AG20443 (cell line): ENCODE results near the gene PAK2.
"Not testable (repeated sequence)": the region's sequence is repeated elsewhere in the genome, so short reads cannot be mapped to it uniquely, and the experiment has no call there.

Experiments used
- DNase-seq: peaks from one replicate; pipeline ENCODE4 v3.0.0; 2012; ENCODE audit warnings: low spot score, mixed read lengths

Gene PAK2

DNA sequence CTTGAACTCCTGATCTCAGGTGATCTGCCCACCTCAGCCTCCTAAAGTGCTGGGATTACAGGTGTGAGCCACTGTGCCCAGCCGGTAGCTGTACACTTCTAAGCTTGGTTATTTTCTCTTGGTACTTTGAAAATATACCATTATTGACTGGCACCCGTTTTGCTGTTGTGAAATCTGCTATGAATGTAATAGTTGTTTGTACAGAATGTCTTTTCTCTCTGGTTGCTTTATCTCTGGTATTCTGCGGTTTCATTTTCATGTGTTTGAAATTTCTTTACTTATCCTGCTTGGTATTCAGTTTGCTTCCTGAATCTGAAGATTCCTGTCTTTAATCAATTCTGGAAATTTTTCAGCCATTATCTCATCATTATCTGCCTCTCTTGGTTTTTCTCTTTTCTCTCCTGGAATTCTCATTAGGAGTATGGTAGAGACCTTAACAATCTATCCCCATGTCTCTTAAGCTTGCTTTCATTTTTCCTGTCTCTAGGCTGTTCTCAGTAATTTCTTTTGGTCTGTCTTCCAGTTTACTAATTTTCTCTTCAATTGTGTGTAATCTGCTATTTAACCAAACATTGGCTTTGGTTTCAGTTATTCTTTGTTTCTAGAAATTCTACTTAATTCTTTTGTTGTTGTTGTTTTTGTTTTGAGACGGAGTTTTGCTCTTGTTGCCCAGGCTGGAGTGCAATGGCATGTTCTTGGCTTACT is 2.8 kb upstream of the PAK2 start:
- no peak for DNase-seq

- no peak for DNase-seq
These were observed 2.0 kb upstream of the PAK2 start for GRCh38 chr3:196737655-196738054.

GRCh38 chr3:196740481-196741248 is 1.0 kb downstream of the PAK2 start:
- peak; percentile 51 for DNase-seq

DNA sequence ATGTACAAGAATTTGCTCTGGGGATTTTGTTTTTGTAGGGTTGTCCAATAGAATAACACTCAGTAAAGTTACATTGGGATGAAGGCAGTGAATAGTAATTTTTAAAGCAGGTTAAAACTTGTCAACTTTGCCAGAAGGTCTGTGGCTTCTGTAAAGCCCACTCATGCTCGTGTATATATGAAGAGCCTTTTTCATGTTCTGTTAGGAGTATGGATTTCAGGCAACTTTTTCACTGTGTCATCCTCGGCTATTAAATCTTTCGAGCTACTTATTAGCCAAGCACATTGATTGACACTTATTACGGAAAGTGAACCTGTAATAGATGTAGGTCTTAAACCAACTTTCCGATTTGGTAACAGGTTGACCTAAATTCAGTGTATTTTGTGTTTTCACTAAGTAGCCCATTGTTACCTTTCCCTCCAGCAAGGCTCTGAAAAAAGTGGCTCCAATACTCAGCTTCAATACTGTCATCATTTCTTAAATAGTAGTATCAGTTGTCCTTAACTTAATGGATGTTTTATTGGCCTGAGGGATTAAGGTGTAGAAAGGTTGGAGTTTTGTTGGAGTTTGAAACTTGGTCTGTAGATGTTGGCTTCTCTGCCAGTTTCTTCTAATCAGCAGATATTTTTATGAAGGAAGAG is 1.7 kb downstream of the PAK2 start:
- DNase-seq, result no peak

DNA sequence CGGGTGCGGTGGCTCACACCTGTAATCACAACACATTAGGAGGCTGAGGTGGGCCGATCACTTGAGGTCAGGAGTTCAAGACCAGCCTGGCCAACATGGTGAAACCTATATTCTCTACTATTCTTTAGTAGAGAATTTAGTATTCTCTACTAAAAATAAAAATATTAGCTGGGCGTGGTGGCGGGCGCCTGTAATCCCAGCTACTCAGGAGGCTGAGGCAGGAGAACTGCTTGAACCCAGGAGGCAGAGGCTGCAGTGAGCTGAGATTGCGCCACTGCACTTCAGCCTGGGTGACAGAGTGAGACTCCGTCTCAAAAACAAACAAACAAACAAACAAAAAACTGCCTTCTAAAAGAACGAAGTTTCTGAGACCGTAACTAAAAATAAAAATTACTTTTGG is 3.9 kb downstream of the PAK2 start:
- DNase-seq, result not testable (repeated sequence)

- DNase-seq, result no peak
These were observed 9.5 kb downstream of the PAK2 start for GRCh38 chr3:196749125-196749524.

- no peak for DNase-seq
These were observed 13.5 kb downstream of the PAK2 start for GRCh38 chr3:196753201-196753600.

DNA sequence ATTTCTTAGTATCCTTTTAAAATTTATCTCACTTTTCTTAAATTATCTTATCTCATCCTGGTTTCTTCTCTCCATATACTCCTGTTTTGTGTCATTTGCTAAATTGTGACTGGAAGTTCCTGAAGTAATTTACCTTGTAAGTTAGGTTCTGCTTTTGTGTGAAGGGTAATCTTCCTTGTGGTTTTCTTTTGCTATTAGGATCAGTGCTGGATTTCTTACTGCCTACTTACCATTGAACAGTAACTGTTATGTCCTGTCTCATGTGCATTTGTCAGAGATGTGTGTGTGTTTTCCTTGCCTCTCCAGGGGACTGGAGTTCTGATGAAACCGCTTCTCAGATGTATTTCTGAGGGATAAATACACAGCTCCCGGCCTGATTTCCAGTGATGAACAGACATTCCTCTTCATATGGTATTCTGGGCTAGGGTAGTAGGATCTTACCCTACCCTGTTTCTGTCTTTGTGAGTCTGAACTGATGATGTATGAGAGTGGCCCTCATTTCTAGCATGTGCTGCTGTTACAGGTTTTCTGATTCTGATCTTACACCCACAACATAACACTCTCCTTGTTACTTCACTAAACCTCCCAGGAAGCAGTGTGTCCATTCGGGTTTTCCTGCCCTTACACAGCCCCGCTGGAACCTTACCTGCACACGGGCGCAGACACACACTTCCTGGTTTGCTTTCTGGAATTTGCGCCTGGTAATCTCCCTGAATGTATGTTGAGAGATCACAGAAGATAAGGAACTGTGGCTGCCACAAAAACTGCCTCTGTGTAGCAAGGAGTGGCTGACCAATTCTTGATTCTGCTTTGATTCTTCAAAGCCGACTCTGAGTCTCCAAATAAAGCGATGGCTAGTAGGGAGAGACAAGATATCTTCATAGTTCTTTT is 14.7 kb downstream of the PAK2 start:
- DNase-seq, result no peak

GRCh38 chr3:196756732-196757131 is 17.1 kb downstream of the PAK2 start:
- no peak for DNase-seq

DNA sequence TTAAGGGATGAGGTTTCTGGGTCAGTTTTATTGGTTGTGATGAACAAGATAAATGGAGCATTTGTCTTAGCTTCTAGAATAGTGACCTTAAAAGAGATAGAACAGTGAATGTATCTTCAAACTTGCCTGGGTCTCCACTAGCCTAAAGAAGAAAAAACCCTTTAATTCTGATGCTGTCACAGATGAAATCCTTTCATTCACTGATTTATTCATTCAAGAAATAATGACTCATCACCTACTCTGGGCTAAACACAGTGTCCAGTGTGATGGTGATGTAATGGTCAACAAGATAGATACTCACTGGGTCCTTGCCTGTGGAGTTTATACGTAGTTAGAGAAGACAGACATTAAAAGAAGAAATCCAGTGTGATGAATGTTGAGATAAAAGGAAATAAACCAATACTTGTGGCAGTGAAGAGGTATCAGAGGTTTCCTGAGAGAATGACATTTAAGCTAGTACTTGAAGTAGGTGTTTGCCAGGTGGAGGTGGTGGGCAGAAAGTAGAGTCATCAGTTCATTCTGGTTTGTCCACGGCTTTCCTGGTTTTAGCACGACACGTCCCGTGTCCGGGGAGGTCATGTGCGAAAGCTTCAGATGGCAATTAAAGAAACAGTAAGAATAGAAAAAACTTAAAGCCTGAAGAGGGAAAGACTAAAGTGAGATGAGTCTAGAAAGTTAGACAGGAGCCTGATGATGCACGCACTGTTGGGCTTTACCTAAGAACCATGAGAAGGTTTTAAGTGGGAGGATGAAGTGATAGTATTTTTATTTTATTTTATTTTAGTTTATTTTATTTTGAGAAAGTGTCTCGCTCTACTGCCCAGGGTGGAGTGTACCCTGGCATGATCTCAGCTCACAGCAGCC is 18.5 kb downstream of the PAK2 start:
- peak; percentile 25 for DNase-seq

DNA sequence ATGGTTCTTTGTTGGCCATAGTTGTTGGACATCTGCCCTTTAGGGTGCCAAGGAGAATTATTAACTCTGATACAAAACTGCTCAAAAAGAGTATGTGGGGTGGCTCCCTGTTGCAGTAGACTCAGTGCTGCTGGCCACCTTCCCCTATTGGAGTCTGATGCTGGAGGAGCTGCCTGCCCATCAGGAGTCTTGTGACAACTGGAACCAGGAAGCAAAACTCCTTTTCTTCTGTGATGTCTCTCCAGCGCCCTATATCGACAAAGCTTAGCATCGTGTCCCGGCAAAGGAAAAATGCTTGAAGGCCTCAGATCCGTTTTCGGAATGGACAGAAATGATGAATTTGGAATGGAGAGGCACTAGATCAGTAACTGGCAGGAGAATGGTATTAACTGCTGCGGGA is 23.5 kb downstream of the PAK2 start:
- DNase-seq, result no peak

DNA sequence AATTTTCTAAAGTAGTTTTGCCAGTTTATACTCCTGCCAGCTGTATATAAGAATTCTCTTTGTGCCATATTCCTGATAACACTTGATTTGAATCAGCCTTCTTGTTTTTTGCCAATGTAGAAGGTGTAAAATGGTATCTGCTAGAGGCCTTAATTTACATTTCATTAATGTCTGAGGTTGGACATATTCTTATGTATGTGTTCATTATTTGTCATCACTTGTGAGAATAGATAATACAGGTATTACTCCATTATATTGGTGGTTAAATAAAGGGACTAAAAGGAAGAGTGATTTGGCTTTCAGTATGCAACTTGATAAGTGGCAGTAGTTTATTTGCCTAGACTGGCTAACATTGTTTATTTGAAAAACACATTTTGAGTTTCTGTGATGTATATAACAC is 25.8 kb downstream of the PAK2 start:
- DNase-seq, result no peak

- no peak for DNase-seq
These were observed 31.4 kb downstream of the PAK2 start for GRCh38 chr3:196771067-196771466.

DNA sequence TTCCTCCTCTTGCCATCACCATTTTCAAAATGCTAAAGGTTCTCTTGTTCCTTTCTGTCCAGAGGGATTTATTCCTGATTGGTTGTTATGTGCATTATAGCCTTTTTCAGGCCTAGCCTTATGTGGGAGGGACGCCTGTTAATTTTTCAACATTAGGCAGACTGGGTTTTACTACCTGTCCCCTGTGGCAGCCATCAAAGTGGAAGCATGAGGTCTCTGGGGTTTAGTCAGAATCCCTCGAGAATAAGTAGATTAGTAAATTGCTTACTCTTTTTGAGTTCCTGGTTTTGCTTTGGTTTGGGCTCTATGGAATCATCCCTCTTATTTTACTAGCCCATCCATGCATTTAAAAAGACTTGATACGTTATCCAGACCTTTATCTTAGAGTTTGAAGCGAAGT is 32.4 kb downstream of the PAK2 start:
- no peak for DNase-seq

GRCh38 chr3:196772897-196773296 is 33.2 kb downstream of the PAK2 start:
- DNase-seq, result no peak

- no peak for DNase-seq
These were observed 34.6 kb downstream of the PAK2 start for GRCh38 chr3:196774191-196774820.

GRCh38 chr3:196774848-196775422 is 35.3 kb downstream of the PAK2 start:
- no peak for DNase-seq

DNA sequence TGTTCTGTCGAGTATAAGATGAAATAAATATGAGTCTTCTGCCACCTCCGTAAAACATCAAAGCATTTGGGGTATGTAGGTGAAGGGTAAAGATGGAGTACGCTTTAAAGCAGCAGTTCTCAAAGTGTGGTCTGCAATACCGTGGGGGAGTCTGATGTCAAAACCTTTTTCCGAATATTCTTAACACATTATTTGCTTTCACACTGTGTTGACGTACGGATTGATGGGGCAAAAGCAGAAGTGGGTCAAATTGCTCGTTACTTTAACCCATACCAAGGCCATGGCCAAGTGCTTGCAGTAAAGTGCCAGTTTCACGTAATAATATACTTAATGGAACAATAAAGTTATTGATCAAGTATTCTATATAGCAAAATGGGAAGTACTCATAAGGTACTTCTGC is 36.3 kb downstream of the PAK2 start:
- no peak for DNase-seq

GRCh38 chr3:196777836-196778235 is 38.2 kb downstream of the PAK2 start:
- no peak for DNase-seq

DNA sequence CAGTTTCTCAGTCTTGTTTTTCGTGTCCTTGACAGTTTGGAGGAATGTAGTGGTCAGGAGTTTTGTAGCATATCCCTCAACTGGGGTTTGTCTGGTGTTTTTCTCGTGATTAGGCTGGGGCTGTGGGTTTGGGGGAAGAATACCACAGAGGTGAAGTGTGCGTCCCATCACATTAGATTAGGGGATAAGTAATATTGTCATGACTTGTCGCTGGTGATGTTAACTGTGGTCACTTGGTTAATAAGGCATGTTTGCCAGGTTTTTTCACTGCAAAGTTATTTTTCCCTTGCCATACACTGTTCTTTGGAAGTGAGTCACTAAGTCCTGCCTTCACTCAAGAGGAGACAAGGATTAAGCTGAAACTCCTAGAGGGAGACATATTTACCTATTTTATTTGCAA is 39.1 kb downstream of the PAK2 start:
- DNase-seq, result peak; percentile 67
